ENCODE data around the gene KCTD15. TPM values are rescaled to one million over a fixed set of nuclear protein-coding genes. Genes with fewer than 3 reads are reported as not detected.

The KCTD15 gene
- total and polyA plus RNA-seq, 4 donors = 13.8 to 42.7 (median 30.5) TPM

GRCh38 chr19:33828266-33829075, 31.8 kb downstream of the KCTD15 start:
- H3K27me3 ChIP-seq (ENCODE audit: control insufficient read depth in 3 of 3, insufficient read depth in 3 of 3, low read length in 2 of 3) = no peaks in the 10 kb centered on the region
- no peak overlapping the region for H3K9ac ChIP-seq (ENCODE audit: insufficient read depth in 1 of 2, low read length in 2 of 2)
- WGBS, 2 donors = 83 to 88% methylated on average over 13 of the region's 13 CpGs
- ATAC-seq (ENCODE audit: insufficient read depth, low FRiP score) = no peak
- H3K4me3 ChIP-seq = no peak overlapping the region
- no peaks in the 10 kb centered on the region for H3K9me3 ChIP-seq (ENCODE audit: control insufficient read depth in 4 of 4, insufficient read depth in 3 of 4, low read length in 3 of 4)
- no peaks in the 10 kb centered on the region for H3K36me3 ChIP-seq (ENCODE audit: control insufficient read depth in 4 of 4, insufficient read depth in 4 of 4, low read length in 4 of 4)
- no peak for TF ChIP-seq CTCF (IDR thresholded peaks at IDR 0.05; ENCODE audit: control extremely low read depth, extremely low read depth)
- no peak for DNase-seq
- no peak overlapping the region for H3K27ac ChIP-seq (ENCODE audit: low read depth in 1 of 2, low read length in 1 of 2)
- no peaks in the 10 kb centered on the region for H3K4me1 ChIP-seq (ENCODE audit: control insufficient read depth in 5 of 5, insufficient read depth in 5 of 5, low read length in 5 of 5)

- WGBS, 2 donors = 94 to 100% methylated on average over 3 of the region's 3 CpGs
- no peak for DNase-seq
- H3K27me3 ChIP-seq (ENCODE audit: control insufficient read depth in 3 of 3, insufficient read depth in 3 of 3, low read length in 2 of 3) = no peaks in the 10 kb centered on the region
- TF ChIP-seq CTCF (IDR thresholded peaks at IDR 0.05; ENCODE audit: control extremely low read depth, extremely low read depth) = no peak
- no peak for ATAC-seq (ENCODE audit: insufficient read depth, low FRiP score)
- H3K9me3 ChIP-seq (ENCODE audit: control insufficient read depth in 4 of 4, insufficient read depth in 3 of 4, low read length in 3 of 4) = no peaks in the 10 kb centered on the region
- H3K9ac ChIP-seq (ENCODE audit: insufficient read depth in 1 of 2, low read length in 2 of 2) = no peak overlapping the region
- no peak overlapping the region for H3K27ac ChIP-seq (ENCODE audit: low read depth in 1 of 2, low read length in 1 of 2)
- no peak overlapping the region for H3K4me3 ChIP-seq
- H3K4me1 ChIP-seq (ENCODE audit: control insufficient read depth in 5 of 5, insufficient read depth in 5 of 5, low read length in 5 of 5) = no peaks in the 10 kb centered on the region
- H3K36me3 ChIP-seq (ENCODE audit: control insufficient read depth in 4 of 4, insufficient read depth in 4 of 4, low read length in 4 of 4) = no peaks in the 10 kb centered on the region
These were observed 33.6 kb downstream of the KCTD15 start for GRCh38 chr19:33830264-33830663.

GRCh38 chr19:33831825-33832224, 35.2 kb downstream of the KCTD15 start:
- H3K27me3 ChIP-seq (ENCODE audit: control insufficient read depth in 3 of 3, insufficient read depth in 3 of 3, low read length in 2 of 3) = no peaks in the 10 kb centered on the region
- no peaks in the 10 kb centered on the region for H3K9me3 ChIP-seq (ENCODE audit: control insufficient read depth in 4 of 4, insufficient read depth in 3 of 4, low read length in 3 of 4)
- H3K4me3 ChIP-seq = no peak overlapping the region
- ATAC-seq (ENCODE audit: insufficient read depth, low FRiP score) (no peak), DNase-seq (no peak)
- 88% methylated on average over 1 of the region's 1 CpG for WGBS, 2 donors
- H3K4me1 ChIP-seq (ENCODE audit: control insufficient read depth in 5 of 5, insufficient read depth in 5 of 5, low read length in 5 of 5) = no peaks in the 10 kb centered on the region
- no peak overlapping the region for H3K9ac ChIP-seq (ENCODE audit: insufficient read depth in 1 of 2, low read length in 2 of 2)
- H3K36me3 ChIP-seq (ENCODE audit: control insufficient read depth in 4 of 4, insufficient read depth in 4 of 4, low read length in 4 of 4) = no peaks in the 10 kb centered on the region
- no peak overlapping the region for H3K27ac ChIP-seq (ENCODE audit: low read depth in 1 of 2, low read length in 1 of 2)
- TF ChIP-seq CTCF (IDR thresholded peaks at IDR 0.05; ENCODE audit: control extremely low read depth, extremely low read depth) = no peak

All from lung (tissue), 12 donors.